Liver (tissue), 3 donors: Measurements from ENCODE around the gene RNF5.

ENCODE experiments used
- JUND ChIP-seq, 2 donors: IDR thresholded peaks; 2 replicates each; pipeline ENCODE4 v1.6.1; 2016; ENCODE audit warnings: antibody characterized with exemption in 2 of 2
- NR2F2 ChIP-seq: IDR thresholded peaks from 2 replicates; pipeline ENCODE4 v1.6.1; 2016; ENCODE audit warnings: antibody characterized with exemption
- RXRA ChIP-seq, 2 donors: IDR thresholded peaks; 2 replicates each; pipeline ENCODE4 v1.6.1; 2017 to 2018; ENCODE audit warnings: antibody characterized with exemption in 2 of 2, mild to moderate bottlenecking in 1 of 2
- TAF1 ChIP-seq: conservative IDR thresholded peaks from 2 replicates; pipeline ENCODE4 v1.6.1; 2016; ENCODE audit warnings: antibody characterized with exemption, mild to moderate bottlenecking
- YY1 ChIP-seq: IDR thresholded peaks from 2 replicates; pipeline ENCODE4 v1.6.1; 2016; ENCODE audit warnings: antibody characterized with exemption, mild to moderate bottlenecking
- TF ChIP-seq, protein P1 (sequence below): IDR thresholded peaks from 2 replicates; pipeline ENCODE4 v1.6.1; 2016; ENCODE audit warnings: antibody characterized with exemption
- TF ChIP-seq, protein P2 (sequence below): fragments of 150-350 bp; IDR thresholded peaks from 2 replicates; pipeline ENCODE4 v1.5.1; 2017; ENCODE audit warnings: improper control_type of control experiment, low read depth, low read length; ENCODE audit not compliant: missing input control
- TF ChIP-seq, protein P3 (sequence below): IDR thresholded peaks from 2 replicates; pipeline ENCODE4 v1.6.1; 2016; ENCODE audit warnings: antibody characterized with exemption
- TF ChIP-seq, protein P4 (sequence below): IDR thresholded peaks from 2 replicates; pipeline ENCODE4 v1.6.1; 2016; ENCODE audit warnings: antibody characterized with exemption, mild to moderate bottlenecking
- donor health status: healthy.
- donor health status: healthy.

DNA sequence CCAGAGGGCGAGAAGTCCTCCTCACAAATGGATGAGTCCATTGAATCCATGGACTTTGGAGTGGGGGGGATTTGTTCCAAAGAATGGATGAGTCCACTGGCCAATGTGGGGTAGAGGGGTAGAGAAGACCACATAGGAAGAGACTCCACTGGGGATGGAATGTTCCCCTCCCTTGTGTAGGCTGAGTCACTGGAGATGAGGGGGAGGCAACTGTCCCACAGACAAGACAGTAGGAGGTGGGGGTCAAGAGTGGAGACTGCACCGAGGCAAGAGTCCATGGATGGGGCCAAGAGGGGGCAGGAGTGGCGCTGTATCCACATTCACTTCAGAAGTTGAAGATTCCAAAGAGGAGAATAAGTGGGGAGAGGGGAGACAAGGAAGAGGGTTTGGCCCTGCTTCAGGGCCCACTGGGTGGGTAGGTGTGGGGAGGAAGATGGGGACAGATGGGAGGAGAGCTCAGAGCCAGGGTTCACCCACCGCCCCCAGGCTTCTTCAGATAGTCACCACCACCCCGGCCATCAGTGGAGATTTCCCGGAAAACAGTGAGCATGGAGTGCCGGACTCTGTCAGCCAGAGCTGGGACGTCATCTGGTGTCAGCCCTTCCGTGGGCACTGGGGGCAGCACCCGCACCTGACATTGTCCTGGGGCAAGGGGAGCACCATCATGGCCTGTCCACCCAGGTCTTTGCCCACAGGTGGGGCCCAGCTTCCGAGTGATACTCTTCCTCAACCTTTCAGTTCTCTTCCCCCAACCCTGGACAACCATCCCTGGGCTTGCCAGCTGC is 9.2 kb upstream of the RNF5 start:
- TF ChIP-seq RXRA (IDR thresholded peaks at IDR 0.05) (no peak), YY1 (no peak), NR2F2 (no peak), JUND (IDR thresholded peaks at IDR 0.05) (no peak), TAF1 (no peak)
- TF ChIP-seq, protein P1, sequence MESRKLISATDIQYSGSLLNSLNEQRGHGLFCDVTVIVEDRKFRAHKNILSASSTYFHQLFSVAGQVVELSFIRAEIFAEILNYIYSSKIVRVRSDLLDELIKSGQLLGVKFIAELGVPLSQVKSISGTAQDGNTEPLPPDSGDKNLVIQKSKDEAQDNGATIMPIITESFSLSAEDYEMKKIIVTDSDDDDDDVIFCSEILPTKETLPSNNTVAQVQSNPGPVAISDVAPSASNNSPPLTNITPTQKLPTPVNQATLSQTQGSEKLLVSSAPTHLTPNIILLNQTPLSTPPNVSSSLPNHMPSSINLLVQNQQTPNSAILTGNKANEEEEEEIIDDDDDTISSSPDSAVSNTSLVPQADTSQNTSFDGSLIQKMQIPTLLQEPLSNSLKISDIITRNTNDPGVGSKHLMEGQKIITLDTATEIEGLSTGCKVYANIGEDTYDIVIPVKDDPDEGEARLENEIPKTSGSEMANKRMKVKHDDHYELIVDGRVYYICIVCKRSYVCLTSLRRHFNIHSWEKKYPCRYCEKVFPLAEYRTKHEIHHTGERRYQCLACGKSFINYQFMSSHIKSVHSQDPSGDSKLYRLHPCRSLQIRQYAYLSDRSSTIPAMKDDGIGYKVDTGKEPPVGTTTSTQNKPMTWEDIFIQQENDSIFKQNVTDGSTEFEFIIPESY: no peak
- TF ChIP-seq, protein P2, sequence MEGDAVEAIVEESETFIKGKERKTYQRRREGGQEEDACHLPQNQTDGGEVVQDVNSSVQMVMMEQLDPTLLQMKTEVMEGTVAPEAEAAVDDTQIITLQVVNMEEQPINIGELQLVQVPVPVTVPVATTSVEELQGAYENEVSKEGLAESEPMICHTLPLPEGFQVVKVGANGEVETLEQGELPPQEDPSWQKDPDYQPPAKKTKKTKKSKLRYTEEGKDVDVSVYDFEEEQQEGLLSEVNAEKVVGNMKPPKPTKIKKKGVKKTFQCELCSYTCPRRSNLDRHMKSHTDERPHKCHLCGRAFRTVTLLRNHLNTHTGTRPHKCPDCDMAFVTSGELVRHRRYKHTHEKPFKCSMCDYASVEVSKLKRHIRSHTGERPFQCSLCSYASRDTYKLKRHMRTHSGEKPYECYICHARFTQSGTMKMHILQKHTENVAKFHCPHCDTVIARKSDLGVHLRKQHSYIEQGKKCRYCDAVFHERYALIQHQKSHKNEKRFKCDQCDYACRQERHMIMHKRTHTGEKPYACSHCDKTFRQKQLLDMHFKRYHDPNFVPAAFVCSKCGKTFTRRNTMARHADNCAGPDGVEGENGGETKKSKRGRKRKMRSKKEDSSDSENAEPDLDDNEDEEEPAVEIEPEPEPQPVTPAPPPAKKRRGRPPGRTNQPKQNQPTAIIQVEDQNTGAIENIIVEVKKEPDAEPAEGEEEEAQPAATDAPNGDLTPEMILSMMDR: no peak
- TF ChIP-seq, protein P3, sequence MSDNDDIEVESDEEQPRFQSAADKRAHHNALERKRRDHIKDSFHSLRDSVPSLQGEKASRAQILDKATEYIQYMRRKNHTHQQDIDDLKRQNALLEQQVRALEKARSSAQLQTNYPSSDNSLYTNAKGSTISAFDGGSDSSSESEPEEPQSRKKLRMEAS: no peak
- TF ChIP-seq, protein P4, sequence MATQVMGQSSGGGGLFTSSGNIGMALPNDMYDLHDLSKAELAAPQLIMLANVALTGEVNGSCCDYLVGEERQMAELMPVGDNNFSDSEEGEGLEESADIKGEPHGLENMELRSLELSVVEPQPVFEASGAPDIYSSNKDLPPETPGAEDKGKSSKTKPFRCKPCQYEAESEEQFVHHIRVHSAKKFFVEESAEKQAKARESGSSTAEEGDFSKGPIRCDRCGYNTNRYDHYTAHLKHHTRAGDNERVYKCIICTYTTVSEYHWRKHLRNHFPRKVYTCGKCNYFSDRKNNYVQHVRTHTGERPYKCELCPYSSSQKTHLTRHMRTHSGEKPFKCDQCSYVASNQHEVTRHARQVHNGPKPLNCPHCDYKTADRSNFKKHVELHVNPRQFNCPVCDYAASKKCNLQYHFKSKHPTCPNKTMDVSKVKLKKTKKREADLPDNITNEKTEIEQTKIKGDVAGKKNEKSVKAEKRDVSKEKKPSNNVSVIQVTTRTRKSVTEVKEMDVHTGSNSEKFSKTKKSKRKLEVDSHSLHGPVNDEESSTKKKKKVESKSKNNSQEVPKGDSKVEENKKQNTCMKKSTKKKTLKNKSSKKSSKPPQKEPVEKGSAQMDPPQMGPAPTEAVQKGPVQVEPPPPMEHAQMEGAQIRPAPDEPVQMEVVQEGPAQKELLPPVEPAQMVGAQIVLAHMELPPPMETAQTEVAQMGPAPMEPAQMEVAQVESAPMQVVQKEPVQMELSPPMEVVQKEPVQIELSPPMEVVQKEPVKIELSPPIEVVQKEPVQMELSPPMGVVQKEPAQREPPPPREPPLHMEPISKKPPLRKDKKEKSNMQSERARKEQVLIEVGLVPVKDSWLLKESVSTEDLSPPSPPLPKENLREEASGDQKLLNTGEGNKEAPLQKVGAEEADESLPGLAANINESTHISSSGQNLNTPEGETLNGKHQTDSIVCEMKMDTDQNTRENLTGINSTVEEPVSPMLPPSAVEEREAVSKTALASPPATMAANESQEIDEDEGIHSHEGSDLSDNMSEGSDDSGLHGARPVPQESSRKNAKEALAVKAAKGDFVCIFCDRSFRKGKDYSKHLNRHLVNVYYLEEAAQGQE: no peak
